ENCODE measurements around the gene CUX1. TPM values are rescaled to one million over a fixed set of nuclear protein-coding genes. Genes with fewer than 3 reads are reported as not detected.

The CUX1 gene
- total and polyA plus RNA-seq, 10 of the 15 experiments (the other 5 are each of a cell fraction or from before 2014, with no cell fraction given): 6.1 to 48.6 (median 25.9) TPM

GRCh38 chr7:102272075-102272916 lies 454.9 kb downstream of the CUX1 start:
- ChIA-PET POLR2A (interaction anchor here (0.6 kb wide), 1 partner anchor 585 kb away, joined by 3 read pairs; no protein-coding TSS in a partner anchor), CTCF (interaction anchor here (1.0 to 5.6 kb wide), 8 partner anchors 11 to 729 kb away, joined by 3 to 39 read pairs (median 4); no protein-coding TSS in a partner anchor), RAD21 (ENCODE audit: unreplicated experiment) (interaction anchor here (1.7 to 2.7 kb wide), 2 partner anchors 670 to 729 kb away, joined by 8 to 14 read pairs; no protein-coding TSS in a partner anchor), SMC1A (ENCODE audit: uncharacterized antibody, unreplicated experiment) (interaction anchor here (0.5 to 1.4 kb wide), 6 partner anchors 39 to 732 kb away, joined by 3 read pairs; no protein-coding TSS in a partner anchor)
- intact Hi-C loops (cut with micrococcal nuclease; ENCODE audit: unreplicated experiment): loop anchor here (1.0 to 2.0 kb wide), 4 partner anchors 457 to 729 kb away; no protein-coding TSS in a partner anchor
- WGBS (ENCODE audit: insufficient coverage, insufficient replicate concordance, low lambda C conversion rate, missing lambda C conversion rate): 26% methylated on average over 21 of the region's 21 CpGs
- Histone ChIP-seq H3K4me1 (ENCODE audit: control insufficient read depth, insufficient read depth, low read length) (no peaks in the 10 kb centered on the region), H3K4me3 (no peak overlapping the region), H2AFZ (ENCODE audit: control insufficient read depth, low read depth, low read length) (no peak overlapping the region), H3K79me2 (ENCODE audit: control insufficient read depth, insufficient read depth, low read length) (no peaks in the 10 kb centered on the region), H3K9me3 (replicated peaks; ENCODE audit: control insufficient read depth, insufficient read depth, low read length) (no peaks in the 10 kb centered on the region), H3K27ac (ENCODE audit: control insufficient read depth, insufficient read depth) (no peak overlapping the region), H3K4me2 (ENCODE audit: control insufficient read depth, insufficient read depth) (no peak overlapping the region), H3K36me3 (ENCODE audit: control insufficient read depth in 2 of 2, insufficient read depth in 2 of 2, low read length in 1 of 2) (no peaks in the 10 kb centered on the region; a peak in 1 of 4 replicates), H3K27me3 (replicated peaks in 1 of 2; ENCODE audit: control insufficient read depth in 2 of 2, insufficient read depth in 2 of 2, low read length in 1 of 2) (no peaks in the 10 kb centered on the region; a peak in 1 of 4 replicates), H3K9ac (ENCODE audit: control insufficient read depth, insufficient read depth, low read length) (no peak overlapping the region), H4K20me1 (ENCODE audit: control insufficient read depth, insufficient read depth) (no peaks in the 10 kb centered on the region)
- ATAC-seq (peak; percentile 98), DNase-seq (ENCODE audit: low read depth, low spot score) (no peak), FAIRE-seq (peak; percentile 96)
- no TSS peak for BruUV-seq (replicated peaks)
- in situ Hi-C loops (cut with MboI): loop anchor here (5.0 to 25.0 kb wide), 3 partner anchors 670 to 910 kb away; partner anchors contain the start of gene COL26A1
- TF ChIP-seq BACH1 (IDR thresholded peaks at IDR 0.05; ENCODE audit: borderline replicate concordance) (0 out of 2 replicates have a peak, but pooled peaks have one; percentile 20), SMC3 (IDR thresholded peaks at IDR 0.05; ENCODE audit: borderline replicate concordance, low read length) (peak; percentile 99), NRF1 (conservative IDR thresholded peaks at IDR 0.05; ENCODE audit: low read depth, low read length) (no peak), TARDBP (IDR thresholded peaks at IDR 0.05; ENCODE audit: borderline replicate concordance) (no peak), NFIC (IDR thresholded peaks at IDR 0.05; ENCODE audit: low read depth, low read length) (no peak), TBL1XR1 (IDR thresholded peaks at IDR 0.05; ENCODE audit: low read depth, low read length) (no peak), EGR1 (IDR thresholded peaks at IDR 0.05; ENCODE audit: borderline replicate concordance in 1 of 2, low read depth in 2 of 2, low read length in 2 of 2) (no peak), IKZF1 (conservative IDR thresholded peaks at IDR 0.05) (0 out of 2 replicates have a peak, but pooled peaks have one; percentile 26), RUNX3 (IDR thresholded peaks at IDR 0.05; ENCODE audit: low read length) (0 out of 2 replicates have a peak, but pooled peaks have one; percentile 24), ESRRA (IDR thresholded peaks at IDR 0.05; ENCODE audit: low read length) (no peak)
- TF ChIP-seq, protein P1, sequence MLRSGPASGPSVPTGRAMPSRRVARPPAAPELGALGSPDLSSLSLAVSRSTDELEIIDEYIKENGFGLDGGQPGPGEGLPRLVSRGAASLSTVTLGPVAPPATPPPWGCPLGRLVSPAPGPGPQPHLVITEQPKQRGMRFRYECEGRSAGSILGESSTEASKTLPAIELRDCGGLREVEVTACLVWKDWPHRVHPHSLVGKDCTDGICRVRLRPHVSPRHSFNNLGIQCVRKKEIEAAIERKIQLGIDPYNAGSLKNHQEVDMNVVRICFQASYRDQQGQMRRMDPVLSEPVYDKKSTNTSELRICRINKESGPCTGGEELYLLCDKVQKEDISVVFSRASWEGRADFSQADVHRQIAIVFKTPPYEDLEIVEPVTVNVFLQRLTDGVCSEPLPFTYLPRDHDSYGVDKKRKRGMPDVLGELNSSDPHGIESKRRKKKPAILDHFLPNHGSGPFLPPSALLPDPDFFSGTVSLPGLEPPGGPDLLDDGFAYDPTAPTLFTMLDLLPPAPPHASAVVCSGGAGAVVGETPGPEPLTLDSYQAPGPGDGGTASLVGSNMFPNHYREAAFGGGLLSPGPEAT (IDR thresholded peaks at IDR 0.05; ENCODE audit: low read depth): no peak
- TF ChIP-seq, protein P2, sequence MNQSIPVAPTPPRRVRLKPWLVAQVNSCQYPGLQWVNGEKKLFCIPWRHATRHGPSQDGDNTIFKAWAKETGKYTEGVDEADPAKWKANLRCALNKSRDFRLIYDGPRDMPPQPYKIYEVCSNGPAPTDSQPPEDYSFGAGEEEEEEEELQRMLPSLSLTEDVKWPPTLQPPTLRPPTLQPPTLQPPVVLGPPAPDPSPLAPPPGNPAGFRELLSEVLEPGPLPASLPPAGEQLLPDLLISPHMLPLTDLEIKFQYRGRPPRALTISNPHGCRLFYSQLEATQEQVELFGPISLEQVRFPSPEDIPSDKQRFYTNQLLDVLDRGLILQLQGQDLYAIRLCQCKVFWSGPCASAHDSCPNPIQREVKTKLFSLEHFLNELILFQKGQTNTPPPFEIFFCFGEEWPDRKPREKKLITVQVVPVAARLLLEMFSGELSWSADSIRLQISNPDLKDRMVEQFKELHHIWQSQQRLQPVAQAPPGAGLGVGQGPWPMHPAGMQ (IDR thresholded peaks at IDR 0.05; ENCODE audit: borderline replicate concordance): no peak
- TF ChIP-seq, protein P3, sequence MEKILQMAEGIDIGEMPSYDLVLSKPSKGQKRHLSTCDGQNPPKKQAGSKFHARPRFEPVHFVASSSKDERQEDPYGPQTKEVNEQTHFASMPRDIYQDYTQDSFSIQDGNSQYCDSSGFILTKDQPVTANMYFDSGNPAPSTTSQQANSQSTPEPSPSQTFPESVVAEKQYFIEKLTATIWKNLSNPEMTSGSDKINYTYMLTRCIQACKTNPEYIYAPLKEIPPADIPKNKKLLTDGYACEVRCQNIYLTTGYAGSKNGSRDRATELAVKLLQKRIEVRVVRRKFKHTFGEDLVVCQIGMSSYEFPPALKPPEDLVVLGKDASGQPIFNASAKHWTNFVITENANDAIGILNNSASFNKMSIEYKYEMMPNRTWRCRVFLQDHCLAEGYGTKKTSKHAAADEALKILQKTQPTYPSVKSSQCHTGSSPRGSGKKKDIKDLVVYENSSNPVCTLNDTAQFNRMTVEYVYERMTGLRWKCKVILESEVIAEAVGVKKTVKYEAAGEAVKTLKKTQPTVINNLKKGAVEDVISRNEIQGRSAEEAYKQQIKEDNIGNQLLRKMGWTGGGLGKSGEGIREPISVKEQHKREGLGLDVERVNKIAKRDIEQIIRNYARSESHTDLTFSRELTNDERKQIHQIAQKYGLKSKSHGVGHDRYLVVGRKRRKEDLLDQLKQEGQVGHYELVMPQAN (conservative IDR thresholded peaks at IDR 0.05): no peak
